22Rv1 (cell line): ENCODE data around the gene MALRD1.

ENCODE experiments used
- ZFX ChIP-seq: fragments of 450-650 bp; IDR thresholded peaks from 2 replicates; pipeline ENCODE4 v1.6.1; 2017; ENCODE audit warnings: antibody characterized with exemption, borderline replicate concordance
- TF ChIP-seq, protein P1 (sequence below): fragments of 450-650 bp; IDR thresholded peaks from 2 replicates; pipeline ENCODE4 v1.5.1; 2017; ENCODE audit warnings: mild to moderate bottlenecking

- TF ChIP-seq, protein P1, sequence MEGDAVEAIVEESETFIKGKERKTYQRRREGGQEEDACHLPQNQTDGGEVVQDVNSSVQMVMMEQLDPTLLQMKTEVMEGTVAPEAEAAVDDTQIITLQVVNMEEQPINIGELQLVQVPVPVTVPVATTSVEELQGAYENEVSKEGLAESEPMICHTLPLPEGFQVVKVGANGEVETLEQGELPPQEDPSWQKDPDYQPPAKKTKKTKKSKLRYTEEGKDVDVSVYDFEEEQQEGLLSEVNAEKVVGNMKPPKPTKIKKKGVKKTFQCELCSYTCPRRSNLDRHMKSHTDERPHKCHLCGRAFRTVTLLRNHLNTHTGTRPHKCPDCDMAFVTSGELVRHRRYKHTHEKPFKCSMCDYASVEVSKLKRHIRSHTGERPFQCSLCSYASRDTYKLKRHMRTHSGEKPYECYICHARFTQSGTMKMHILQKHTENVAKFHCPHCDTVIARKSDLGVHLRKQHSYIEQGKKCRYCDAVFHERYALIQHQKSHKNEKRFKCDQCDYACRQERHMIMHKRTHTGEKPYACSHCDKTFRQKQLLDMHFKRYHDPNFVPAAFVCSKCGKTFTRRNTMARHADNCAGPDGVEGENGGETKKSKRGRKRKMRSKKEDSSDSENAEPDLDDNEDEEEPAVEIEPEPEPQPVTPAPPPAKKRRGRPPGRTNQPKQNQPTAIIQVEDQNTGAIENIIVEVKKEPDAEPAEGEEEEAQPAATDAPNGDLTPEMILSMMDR = no peak
- TF ChIP-seq ZFX = no peak
These were observed 155.8 kb downstream of the MALRD1 start for GRCh38 chr10:19204246-19204917.
